Large intestine (tissue), 3 donors: Measurements from ENCODE around the gene TIMP3. TPM values are rescaled to one million over a fixed set of nuclear protein-coding genes. Genes with fewer than 3 reads are reported as not detected.

Experiments used
- DNase-seq, 2 donors: peaks; one replicate each; pipeline versions ENCODE4 v3.0.0 to v3.0.0-alpha.2; 2013
- H3K27ac ChIP-seq: one replicate; pipeline ENCODE4 v1.5.1; 2013; ENCODE audit warnings: low read length
- H3K27me3 ChIP-seq: 2 replicates; pipeline ENCODE4 v1.6.1; 2013; ENCODE audit warnings: low read length; ENCODE audit not compliant: control insufficient read depth, insufficient read depth
- H3K36me3 ChIP-seq: 2 replicates; pipeline ENCODE4 v1.6.1; 2013; ENCODE audit warnings: low read length; ENCODE audit not compliant: control insufficient read depth, insufficient read depth
- H3K4me1 ChIP-seq: one replicate; pipeline ENCODE4 v1.6.1; 2013; ENCODE audit warnings: low read length; ENCODE audit not compliant: control insufficient read depth, insufficient read depth
- H3K4me3 ChIP-seq: one replicate; pipeline ENCODE4 v1.5.1; 2013; ENCODE audit warnings: low read length
- H3K9me3 ChIP-seq: one replicate; pipeline ENCODE4 v1.6.1; 2013; ENCODE audit warnings: mild to moderate bottlenecking, low read depth, low read length, moderate library complexity; ENCODE audit not compliant: control insufficient read depth
- WGBS: methylation state at CpG from one replicate; pipeline ENCODE4 v1.1.5; 2013; ENCODE audit warnings: low lambda C conversion rate; ENCODE audit not compliant: insufficient coverage; 5-methylcytosine and 5-hydroxymethylcytosine counted together
- polyA plus RNA-seq: library from polyadenylated mRNA; unstranded; fragments of 120-200 nt; gene quantifications from one replicate; pipeline ENCODE4 v1.2.1, GENCODE V29; 2013

TIMP3 gene
- polyA plus RNA-seq, 1 donor = 52.6 TPM

- Histone ChIP-seq H3K4me1 (peaks cover 11% of the 10 kb centered on the region), H3K27ac (no peak overlapping the region), H3K27me3 (no peaks in the 10 kb centered on the region), H3K4me3 (no peak overlapping the region), H3K36me3 (no peaks in the 10 kb centered on the region), H3K9me3 (no peaks in the 10 kb centered on the region)
- no CpG with 5 or more reads among the region's 5 CpGs for WGBS
- DNase-seq = no peak
Observed at GRCh38 chr22:32903507-32903906, 102.0 kb downstream of the TIMP3 start.

GRCh38 chr22:32904044-32904443, 102.5 kb downstream of the TIMP3 start:
- Histone ChIP-seq H3K9me3 (no peaks in the 10 kb centered on the region), H3K4me1 (peaks cover 11% of the 10 kb centered on the region), H3K36me3 (no peaks in the 10 kb centered on the region), H3K4me3 (no peak overlapping the region), H3K27ac (no peak overlapping the region), H3K27me3 (no peaks in the 10 kb centered on the region)
- no CpG with 5 or more reads among the region's 3 CpGs for WGBS
- peak; percentile 38 to 47 for DNase-seq

- H3K27ac ChIP-seq = no peak overlapping the region
- peaks cover 11% of the 10 kb centered on the region for H3K4me1 ChIP-seq
- no peaks in the 10 kb centered on the region for H3K9me3 ChIP-seq
- H3K27me3 ChIP-seq = no peaks in the 10 kb centered on the region
- H3K36me3 ChIP-seq = no peaks in the 10 kb centered on the region
- H3K4me3 ChIP-seq = no peak overlapping the region
- no peak for DNase-seq
- WGBS = no CpG with 5 or more reads among the region's 3 CpGs
Observed at GRCh38 chr22:32905400-32905799, 103.9 kb downstream of the TIMP3 start.

- Histone ChIP-seq H3K36me3 (no peaks in the 10 kb centered on the region), H3K4me3 (no peak overlapping the region), H3K4me1 (no peaks in the 10 kb centered on the region), H3K9me3 (no peaks in the 10 kb centered on the region), H3K27ac (no peak overlapping the region), H3K27me3 (no peaks in the 10 kb centered on the region)
- no peak for DNase-seq
- WGBS = 83% methylated on average over 7 of the region's 21 CpGs
Observed at GRCh38 chr22:32909581-32910428, 108.3 kb downstream of the TIMP3 start.

GRCh38 chr22:32910429-32910772, 108.9 kb downstream of the TIMP3 start:
- no peak for DNase-seq
- H3K36me3 ChIP-seq = no peaks in the 10 kb centered on the region
- H3K4me1 ChIP-seq = no peaks in the 10 kb centered on the region
- H3K9me3 ChIP-seq = no peaks in the 10 kb centered on the region
- no peak overlapping the region for H3K27ac ChIP-seq
- no peaks in the 10 kb centered on the region for H3K27me3 ChIP-seq
- H3K4me3 ChIP-seq = no peak overlapping the region
- no CpG with 5 or more reads among the region's 6 CpGs for WGBS

GRCh38 chr22:32911503-32911902, 110.0 kb downstream of the TIMP3 start:
- H3K4me1 ChIP-seq = no peaks in the 10 kb centered on the region
- peaks cover 4% of the 10 kb centered on the region for H3K9me3 ChIP-seq
- DNase-seq = no peak
- no peaks in the 10 kb centered on the region for H3K27me3 ChIP-seq
- no peak overlapping the region for H3K27ac ChIP-seq
- no peak overlapping the region for H3K4me3 ChIP-seq
- WGBS = no CpG with 5 or more reads among the region's 9 CpGs
- no peaks in the 10 kb centered on the region for H3K36me3 ChIP-seq
